Measurements from ENCODE around the gene SIPA1L3.

Gene SIPA1L3

DNA sequence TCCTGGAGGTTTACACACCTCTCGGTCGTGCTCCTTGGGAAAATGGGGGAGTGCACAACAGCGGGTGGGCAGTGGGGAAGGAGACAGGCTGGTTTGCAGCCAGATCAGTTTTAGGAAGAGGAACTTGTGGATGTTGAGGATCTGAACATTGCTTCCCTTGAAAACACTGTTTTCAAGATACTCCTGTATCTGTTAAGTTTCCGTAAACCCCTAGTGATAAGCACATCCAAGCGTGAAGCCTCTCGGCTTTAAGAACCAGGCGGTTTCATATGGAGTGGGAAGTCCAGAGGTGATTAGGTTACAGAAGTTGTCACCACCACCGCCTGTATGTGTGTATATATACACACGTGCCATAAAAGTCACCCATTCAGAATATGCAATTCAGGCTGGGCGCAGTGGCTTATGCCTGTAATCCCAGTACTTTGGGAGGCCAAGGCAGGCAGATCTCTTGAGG is 47.4 kb downstream of the SIPA1L3 start:
- H4K20me1 ChIP-seq (ENCODE audit: insufficient read depth, low read length), result no peaks in the 10 kb centered on the region
- H3K27me3 ChIP-seq (replicated peaks; ENCODE audit: insufficient read depth, low read length), result no peaks in the 10 kb centered on the region
- H3K9me3 ChIP-seq (replicated peaks; ENCODE audit: insufficient read depth, low read length), result no peaks in the 10 kb centered on the region
- H3K79me2 ChIP-seq (ENCODE audit: low read length), result peaks cover 4% of the 10 kb centered on the region; the same call in 1 of the 2 replicates
- H3K36me3 ChIP-seq (replicated peaks; ENCODE audit: insufficient read depth, low read length), result no peaks in the 10 kb centered on the region
- H3F3A ChIP-seq (ENCODE audit: insufficient read depth, low read length), result no peaks in the 10 kb centered on the region; the same call in 1 of the 2 replicates
- no peak overlapping the region for H3K27ac ChIP-seq (ENCODE audit: low read length)
- H3K9me2 ChIP-seq (replicated peaks; ENCODE audit: insufficient read depth, low read length), result no peaks in the 10 kb centered on the region
- H3K4me2 ChIP-seq (ENCODE audit: low read depth, low read length), result no peak overlapping the region
- H3K9ac ChIP-seq (ENCODE audit: low read length), result no peak overlapping the region
- H2AFZ ChIP-seq (ENCODE audit: low read length), result no peak overlapping the region
- peaks cover 9% of the 10 kb centered on the region for H3K4me1 ChIP-seq (ENCODE audit: low read length)
- H3K4me3 ChIP-seq (ENCODE audit: low read length), result no peak overlapping the region
- no peak for TF ChIP-seq EZH2phosphoT487 (IDR thresholded peaks at IDR 0.05; ENCODE audit: low read length)
- no peak for TF ChIP-seq CTCF (IDR thresholded peaks at IDR 0.05; ENCODE audit: low read length)
- TF ChIP-seq EZH2 (optimal IDR thresholded peaks at IDR 0.05; ENCODE audit: low read depth, low read length), result no peak
- DNase-seq, result no peak

DNA sequence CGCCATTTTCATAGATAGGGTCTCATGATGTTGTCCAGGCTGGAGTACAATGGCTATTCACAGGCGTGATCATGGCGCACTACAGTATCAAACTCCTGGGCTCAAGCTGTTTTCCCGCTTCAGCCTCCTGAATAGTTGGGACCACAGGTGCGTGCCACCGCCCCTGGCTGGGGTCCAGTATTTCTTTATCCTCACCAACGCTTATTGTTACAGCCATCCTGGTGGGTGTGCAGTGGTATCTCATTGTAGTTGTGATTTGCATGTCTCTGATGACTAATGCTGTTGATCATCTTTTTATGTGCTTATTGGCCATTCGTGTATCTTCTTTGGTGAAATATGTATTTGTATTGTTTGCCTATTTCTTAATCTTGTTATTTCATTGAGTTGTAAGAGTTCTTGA is 49.0 kb downstream of the SIPA1L3 start:
- H3K27ac ChIP-seq (ENCODE audit: low read length), result no peak overlapping the region
- H3K36me3 ChIP-seq (replicated peaks; ENCODE audit: insufficient read depth, low read length), result no peaks in the 10 kb centered on the region
- no peaks in the 10 kb centered on the region for H3K27me3 ChIP-seq (replicated peaks; ENCODE audit: insufficient read depth, low read length)
- H3K9ac ChIP-seq (ENCODE audit: low read length), result no peak overlapping the region
- H3K4me2 ChIP-seq (ENCODE audit: low read depth, low read length), result no peak overlapping the region
- peaks cover 8% of the 10 kb centered on the region for H3K79me2 ChIP-seq (ENCODE audit: low read length)
- no peak overlapping the region for H3K4me3 ChIP-seq (ENCODE audit: low read length)
- no peaks in the 10 kb centered on the region for H4K20me1 ChIP-seq (ENCODE audit: insufficient read depth, low read length)
- TF ChIP-seq EZH2phosphoT487 (IDR thresholded peaks at IDR 0.05; ENCODE audit: low read length) (no peak), EZH2 (optimal IDR thresholded peaks at IDR 0.05; ENCODE audit: low read depth, low read length) (no peak), CTCF (IDR thresholded peaks at IDR 0.05; ENCODE audit: low read length) (no peak)
- no peaks in the 10 kb centered on the region for H3K9me2 ChIP-seq (replicated peaks; ENCODE audit: insufficient read depth, low read length)
- peaks cover 14% of the 10 kb centered on the region for H3K4me1 ChIP-seq (ENCODE audit: low read length)
- H3K9me3 ChIP-seq (replicated peaks; ENCODE audit: insufficient read depth, low read length), result no peaks in the 10 kb centered on the region
- no peak overlapping the region for H2AFZ ChIP-seq (ENCODE audit: low read length)
- DNase-seq, result no peak
- H3F3A ChIP-seq (ENCODE audit: insufficient read depth, low read length), result no peaks in the 10 kb centered on the region; the same call in 1 of the 2 replicates

DNA sequence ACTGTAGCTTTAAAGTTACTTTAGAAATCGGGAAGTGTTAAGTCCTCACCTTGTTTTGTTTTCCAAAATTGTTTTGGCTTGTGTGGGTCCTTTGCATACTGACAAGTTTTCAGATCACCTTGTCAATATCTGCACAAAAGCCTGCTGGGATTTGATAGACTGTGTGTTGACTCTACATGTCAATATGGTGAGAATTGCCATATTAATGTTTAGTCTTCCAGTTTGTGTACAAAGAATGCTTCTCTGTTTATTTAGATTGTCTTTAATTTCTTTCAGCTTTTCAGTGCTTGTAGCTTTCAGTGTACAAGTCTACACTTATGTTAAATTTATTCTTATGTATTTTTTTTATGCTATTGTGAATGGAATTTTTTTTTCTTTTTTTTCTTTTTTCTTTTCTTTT is 50.2 kb downstream of the SIPA1L3 start:
- no peak overlapping the region for H2AFZ ChIP-seq (ENCODE audit: low read length)
- no peaks in the 10 kb centered on the region for H3K36me3 ChIP-seq (replicated peaks; ENCODE audit: insufficient read depth, low read length)
- H3K4me2 ChIP-seq (ENCODE audit: low read depth, low read length), result no peak overlapping the region
- H3K9me2 ChIP-seq (replicated peaks; ENCODE audit: insufficient read depth, low read length), result no peaks in the 10 kb centered on the region
- no peaks in the 10 kb centered on the region for H4K20me1 ChIP-seq (ENCODE audit: insufficient read depth, low read length)
- no peak overlapping the region for H3K27ac ChIP-seq (ENCODE audit: low read length)
- no peak overlapping the region for H3K4me3 ChIP-seq (ENCODE audit: low read length)
- no peak overlapping the region for H3K9ac ChIP-seq (ENCODE audit: low read length)
- peaks cover 14% of the 10 kb centered on the region for H3K4me1 ChIP-seq (ENCODE audit: low read length)
- DNase-seq, result no peak
- no peaks in the 10 kb centered on the region; the same call in 1 of the 2 replicates for H3F3A ChIP-seq (ENCODE audit: insufficient read depth, low read length)
- H3K9me3 ChIP-seq (replicated peaks; ENCODE audit: insufficient read depth, low read length), result no peaks in the 10 kb centered on the region
- H3K79me2 ChIP-seq (ENCODE audit: low read length), result peaks cover 8% of the 10 kb centered on the region
- H3K27me3 ChIP-seq (replicated peaks; ENCODE audit: insufficient read depth, low read length), result no peaks in the 10 kb centered on the region
- TF ChIP-seq CTCF (IDR thresholded peaks at IDR 0.05; ENCODE audit: low read length) (no peak), EZH2 (optimal IDR thresholded peaks at IDR 0.05; ENCODE audit: low read depth, low read length) (no peak), EZH2phosphoT487 (IDR thresholded peaks at IDR 0.05; ENCODE audit: low read length) (no peak)
